ENCODE data around the gene GDPD2.

DNA sequence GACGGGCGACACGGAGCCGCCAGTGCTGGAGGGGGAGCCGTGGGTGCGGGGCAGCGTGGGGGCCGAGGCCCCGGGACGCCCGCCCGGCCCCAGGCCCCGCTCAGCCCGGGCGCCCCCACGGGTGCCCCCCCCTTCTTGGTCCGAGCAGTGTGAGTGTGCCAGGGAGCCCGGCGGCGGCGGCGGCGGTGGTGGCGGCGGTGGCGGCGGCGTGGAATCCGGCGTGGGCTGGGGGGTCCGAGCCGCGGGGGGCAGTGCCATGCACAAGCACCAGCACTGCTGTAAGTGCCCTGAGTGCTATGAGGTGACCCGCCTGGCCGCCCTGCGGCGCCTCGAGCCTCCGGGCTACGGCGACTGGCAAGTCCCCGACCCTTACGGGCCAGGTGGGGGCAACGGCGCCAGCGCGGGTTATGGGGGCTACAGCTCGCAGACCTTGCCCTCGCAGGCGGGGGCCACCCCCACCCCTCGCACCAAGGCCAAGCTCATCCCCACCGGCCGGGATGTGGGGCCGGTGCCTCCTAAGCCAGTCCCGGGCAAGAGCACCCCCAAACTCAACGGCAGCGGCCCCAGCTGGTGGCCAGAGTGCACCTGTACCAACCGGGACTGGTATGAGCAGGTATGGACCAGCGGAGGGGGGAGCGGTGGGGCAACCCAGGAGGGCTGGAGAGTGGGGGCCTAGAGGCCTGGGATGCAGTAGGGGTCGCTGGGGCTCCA lies 22.0 kb downstream of the GDPD2 start:
- TF ChIP-seq ZC3H10 (CRISPR knock-in tag; IDR thresholded peaks at IDR 0.05): no peak
- TF ChIP-seq ZFP3 (CRISPR knock-in tag; IDR thresholded peaks at IDR 0.05): no peak
- no peak for TF ChIP-seq SNAI2 (CRISPR knock-in tag; IDR thresholded peaks at IDR 0.05)
- no peak for TF ChIP-seq TCF4 (CRISPR knock-in tag; IDR thresholded peaks at IDR 0.05; ENCODE audit: borderline replicate concordance)
- TF ChIP-seq TOX (CRISPR knock-in tag; IDR thresholded peaks at IDR 0.05; ENCODE audit: borderline replicate concordance): no peak
- TF ChIP-seq POU6F1 (CRISPR knock-in tag; IDR thresholded peaks at IDR 0.05; ENCODE audit: borderline replicate concordance, low read depth): no peak
- no peak for TF ChIP-seq OSR1 (CRISPR knock-in tag; IDR thresholded peaks at IDR 0.05)
- TF ChIP-seq, protein P1, sequence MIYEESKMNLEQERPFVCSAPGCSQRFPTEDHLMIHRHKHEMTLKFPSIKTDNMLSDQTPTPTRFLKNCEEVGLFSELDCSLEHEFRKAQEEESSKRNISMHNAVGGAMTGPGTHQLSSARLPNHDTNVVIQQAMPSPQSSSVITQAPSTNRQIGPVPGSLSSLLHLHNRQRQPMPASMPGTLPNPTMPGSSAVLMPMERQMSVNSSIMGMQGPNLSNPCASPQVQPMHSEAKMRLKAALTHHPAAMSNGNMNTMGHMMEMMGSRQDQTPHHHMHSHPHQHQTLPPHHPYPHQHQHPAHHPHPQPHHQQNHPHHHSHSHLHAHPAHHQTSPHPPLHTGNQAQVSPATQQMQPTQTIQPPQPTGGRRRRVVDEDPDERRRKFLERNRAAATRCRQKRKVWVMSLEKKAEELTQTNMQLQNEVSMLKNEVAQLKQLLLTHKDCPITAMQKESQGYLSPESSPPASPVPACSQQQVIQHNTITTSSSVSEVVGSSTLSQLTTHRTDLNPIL (CRISPR knock-in tag; IDR thresholded peaks at IDR 0.05; ENCODE audit: low read depth): no peak
- TF ChIP-seq, protein P2, sequence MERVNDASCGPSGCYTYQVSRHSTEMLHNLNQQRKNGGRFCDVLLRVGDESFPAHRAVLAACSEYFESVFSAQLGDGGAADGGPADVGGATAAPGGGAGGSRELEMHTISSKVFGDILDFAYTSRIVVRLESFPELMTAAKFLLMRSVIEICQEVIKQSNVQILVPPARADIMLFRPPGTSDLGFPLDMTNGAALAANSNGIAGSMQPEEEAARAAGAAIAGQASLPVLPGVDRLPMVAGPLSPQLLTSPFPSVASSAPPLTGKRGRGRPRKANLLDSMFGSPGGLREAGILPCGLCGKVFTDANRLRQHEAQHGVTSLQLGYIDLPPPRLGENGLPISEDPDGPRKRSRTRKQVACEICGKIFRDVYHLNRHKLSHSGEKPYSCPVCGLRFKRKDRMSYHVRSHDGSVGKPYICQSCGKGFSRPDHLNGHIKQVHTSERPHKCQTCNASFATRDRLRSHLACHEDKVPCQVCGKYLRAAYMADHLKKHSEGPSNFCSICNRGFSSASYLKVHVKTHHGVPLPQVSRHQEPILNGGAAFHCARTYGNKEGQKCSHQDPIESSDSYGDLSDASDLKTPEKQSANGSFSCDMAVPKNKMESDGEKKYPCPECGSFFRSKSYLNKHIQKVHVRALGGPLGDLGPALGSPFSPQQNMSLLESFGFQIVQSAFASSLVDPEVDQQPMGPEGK (CRISPR knock-in tag; IDR thresholded peaks at IDR 0.05; ENCODE audit: borderline replicate concordance): no peak
- no peak for TF ChIP-seq GLIS3 (CRISPR knock-in tag; IDR thresholded peaks at IDR 0.05)
